ENCODE measurements around the gene DTL.

Gene DTL

DNA sequence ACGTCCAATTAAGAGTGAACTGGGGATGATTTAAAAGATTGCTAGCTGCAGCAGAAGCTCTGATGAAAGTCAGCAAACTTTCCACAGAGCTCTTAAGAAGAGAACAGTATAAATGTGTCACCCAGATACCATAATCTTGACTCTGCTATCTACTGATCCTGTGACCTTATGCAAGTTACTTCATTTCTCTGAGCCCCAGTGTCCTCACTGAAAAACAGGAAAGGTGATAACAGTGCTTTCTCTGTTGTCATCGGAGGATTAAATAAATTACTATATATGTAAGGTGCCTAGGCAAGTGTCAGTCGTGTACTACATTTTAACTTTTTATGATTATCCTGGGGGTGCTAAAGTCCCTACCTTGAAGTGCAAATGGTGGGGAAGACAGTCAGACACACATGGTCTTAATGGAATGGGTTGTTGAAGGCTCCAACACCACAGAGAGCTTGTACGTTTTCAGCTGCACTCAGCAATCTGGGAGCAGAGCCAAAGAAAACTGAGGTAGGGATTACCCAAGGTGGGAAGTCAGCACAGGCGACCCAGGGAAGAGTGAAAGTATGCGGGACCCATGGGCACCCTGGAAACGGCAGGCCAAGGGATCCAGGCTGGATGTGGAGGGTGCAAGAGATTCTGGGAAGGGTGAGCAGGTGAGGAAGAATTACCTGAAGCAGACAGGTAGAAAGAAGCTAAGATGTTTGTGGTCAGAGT lies 82.8 kb downstream of the DTL start:
- Histone ChIP-seq H3K36me3 (ENCODE audit: control insufficient read depth, low read length) (no peaks in the 10 kb centered on the region), H3K27me3 (ENCODE audit: control insufficient read depth, low read length) (no peaks in the 10 kb centered on the region), H3F3A (ENCODE audit: control insufficient read depth, insufficient read depth) (no peaks in the 10 kb centered on the region), H3K9me3 (ENCODE audit: control insufficient read depth, insufficient read depth, low read length) (no peaks in the 10 kb centered on the region), H3K9me2 (replicated peaks; ENCODE audit: control insufficient read depth, low read length) (no peaks in the 10 kb centered on the region), H3K27ac (ENCODE audit: low read depth, low read length) (no peak overlapping the region), H4K20me1 (ENCODE audit: control insufficient read depth, insufficient read depth, low read depth, low read length) (no peaks in the 10 kb centered on the region), H3K4me1 (ENCODE audit: control insufficient read depth, low read length) (0 out of 2 replicates have a peak, but pooled peaks cover 5% of the 10 kb centered on the region), H3K79me2 (ENCODE audit: control insufficient read depth, low read length) (no peaks in the 10 kb centered on the region), H3K4me3 (ENCODE audit: low read length) (no peak overlapping the region), H3K4me2 (ENCODE audit: low read length) (no peak overlapping the region)
- no peak for TF ChIP-seq EZH2phosphoT487 (IDR thresholded peaks at IDR 0.05; ENCODE audit: borderline replicate concordance, low read length)
- TF ChIP-seq, protein P1, sequence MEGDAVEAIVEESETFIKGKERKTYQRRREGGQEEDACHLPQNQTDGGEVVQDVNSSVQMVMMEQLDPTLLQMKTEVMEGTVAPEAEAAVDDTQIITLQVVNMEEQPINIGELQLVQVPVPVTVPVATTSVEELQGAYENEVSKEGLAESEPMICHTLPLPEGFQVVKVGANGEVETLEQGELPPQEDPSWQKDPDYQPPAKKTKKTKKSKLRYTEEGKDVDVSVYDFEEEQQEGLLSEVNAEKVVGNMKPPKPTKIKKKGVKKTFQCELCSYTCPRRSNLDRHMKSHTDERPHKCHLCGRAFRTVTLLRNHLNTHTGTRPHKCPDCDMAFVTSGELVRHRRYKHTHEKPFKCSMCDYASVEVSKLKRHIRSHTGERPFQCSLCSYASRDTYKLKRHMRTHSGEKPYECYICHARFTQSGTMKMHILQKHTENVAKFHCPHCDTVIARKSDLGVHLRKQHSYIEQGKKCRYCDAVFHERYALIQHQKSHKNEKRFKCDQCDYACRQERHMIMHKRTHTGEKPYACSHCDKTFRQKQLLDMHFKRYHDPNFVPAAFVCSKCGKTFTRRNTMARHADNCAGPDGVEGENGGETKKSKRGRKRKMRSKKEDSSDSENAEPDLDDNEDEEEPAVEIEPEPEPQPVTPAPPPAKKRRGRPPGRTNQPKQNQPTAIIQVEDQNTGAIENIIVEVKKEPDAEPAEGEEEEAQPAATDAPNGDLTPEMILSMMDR (IDR thresholded peaks at IDR 0.05; ENCODE audit: low read depth, low read length, poor library complexity, severe bottlenecking): no peak

DNA sequence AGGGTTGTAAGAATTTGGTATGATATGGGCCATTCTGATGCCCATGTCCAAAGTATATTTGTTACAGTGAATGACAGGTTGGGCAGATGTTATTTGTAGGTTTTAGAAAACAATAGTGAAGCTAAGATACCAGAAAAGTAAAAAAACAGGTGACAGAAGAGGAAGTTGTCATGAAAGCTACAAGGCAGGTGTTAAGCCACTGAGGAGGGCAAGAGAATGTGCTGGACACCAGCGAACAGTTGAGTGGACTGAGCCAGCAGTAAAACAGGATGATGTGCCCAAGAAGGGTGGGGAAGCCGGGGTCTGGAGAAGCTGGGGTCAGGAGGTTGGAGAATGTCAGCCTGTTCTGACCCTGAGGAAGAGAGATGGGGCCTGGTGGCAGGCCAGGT lies 83.3 kb downstream of the DTL start:
- H3K36me3 ChIP-seq (ENCODE audit: control insufficient read depth, low read length): no peaks in the 10 kb centered on the region
- H3K27me3 ChIP-seq (ENCODE audit: control insufficient read depth, low read length): no peaks in the 10 kb centered on the region
- no peaks in the 10 kb centered on the region for H3K79me2 ChIP-seq (ENCODE audit: control insufficient read depth, low read length)
- H3K4me2 ChIP-seq (ENCODE audit: low read length): no peak overlapping the region
- no peak overlapping the region for H3K27ac ChIP-seq (ENCODE audit: low read depth, low read length)
- H4K20me1 ChIP-seq (ENCODE audit: control insufficient read depth, insufficient read depth, low read depth, low read length): no peaks in the 10 kb centered on the region
- H3F3A ChIP-seq (ENCODE audit: control insufficient read depth, insufficient read depth): no peaks in the 10 kb centered on the region
- 0 out of 2 replicates have a peak, but pooled peaks cover 5% of the 10 kb centered on the region for H3K4me1 ChIP-seq (ENCODE audit: control insufficient read depth, low read length)
- H3K9me3 ChIP-seq (ENCODE audit: control insufficient read depth, insufficient read depth, low read length): no peaks in the 10 kb centered on the region
- no peak for TF ChIP-seq EZH2phosphoT487 (IDR thresholded peaks at IDR 0.05; ENCODE audit: borderline replicate concordance, low read length)
- TF ChIP-seq, protein P1 (IDR thresholded peaks at IDR 0.05; ENCODE audit: low read depth, low read length, poor library complexity, severe bottlenecking): no peak
- no peaks in the 10 kb centered on the region for H3K9me2 ChIP-seq (replicated peaks; ENCODE audit: control insufficient read depth, low read length)
- H3K4me3 ChIP-seq (ENCODE audit: low read length): no peak overlapping the region

DNA sequence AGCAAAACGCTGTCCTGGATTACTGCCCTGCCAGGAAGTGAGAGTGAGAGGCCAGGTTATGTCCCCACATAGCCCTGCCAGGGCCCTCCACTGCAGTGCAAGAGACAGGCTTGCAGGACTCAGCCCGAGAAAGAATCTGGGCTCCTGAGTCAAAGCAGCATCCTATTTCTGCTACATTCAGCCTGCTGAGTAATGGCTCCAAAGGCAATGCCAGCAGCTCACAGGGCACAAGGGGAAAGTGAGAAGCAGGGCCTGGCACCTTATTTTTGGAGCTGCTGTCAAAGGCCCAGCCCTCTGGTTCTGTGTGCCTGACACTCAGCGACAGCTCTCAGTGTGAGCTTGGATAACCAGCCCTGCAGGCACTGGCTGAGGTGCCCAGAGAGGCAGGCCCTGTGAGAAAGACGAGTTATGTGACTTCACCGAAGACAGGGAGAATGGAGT lies 83.9 kb downstream of the DTL start:
- Histone ChIP-seq H3K79me2 (ENCODE audit: control insufficient read depth, low read length) (no peaks in the 10 kb centered on the region), H3K4me1 (ENCODE audit: control insufficient read depth, low read length) (0 out of 2 replicates have a peak, but pooled peaks cover 5% of the 10 kb centered on the region), H3K4me2 (ENCODE audit: low read length) (no peak overlapping the region), H3K4me3 (ENCODE audit: low read length) (no peak overlapping the region), H4K20me1 (ENCODE audit: control insufficient read depth, insufficient read depth, low read depth, low read length) (no peaks in the 10 kb centered on the region), H3K36me3 (ENCODE audit: control insufficient read depth, low read length) (no peaks in the 10 kb centered on the region), H3K9me3 (ENCODE audit: control insufficient read depth, insufficient read depth, low read length) (no peaks in the 10 kb centered on the region), H3K27ac (ENCODE audit: low read depth, low read length) (no peak overlapping the region), H3F3A (ENCODE audit: control insufficient read depth, insufficient read depth) (no peaks in the 10 kb centered on the region), H3K27me3 (ENCODE audit: control insufficient read depth, low read length) (no peaks in the 10 kb centered on the region), H3K9me2 (replicated peaks; ENCODE audit: control insufficient read depth, low read length) (no peaks in the 10 kb centered on the region)
- TF ChIP-seq EZH2phosphoT487 (IDR thresholded peaks at IDR 0.05; ENCODE audit: borderline replicate concordance, low read length): no peak
- TF ChIP-seq, protein P1 (IDR thresholded peaks at IDR 0.05; ENCODE audit: low read depth, low read length, poor library complexity, severe bottlenecking): no peak

Data from DOHH2 (cell line).